HCT116 (cell line): ENCODE measurements around the gene RGS7. TPM values are rescaled to one million over a fixed set of nuclear protein-coding genes. Genes with fewer than 3 reads are reported as not detected.

Experiments
- ATAC-seq: fragments of 200-7000 bp; cut with Tn5 transposase; 2 replicates; pipeline ENCODE4 v1.9.1; 2020; ENCODE audit warnings: mild to moderate bottlenecking, moderate library complexity
- Bru-seq: library from RNA; stranded (reverse); fragments of 400-500 nt; gene quantifications from one replicate; lab custom pipeline; 2021; lab: Mats Ljungman, UMichigan
- BruChase-seq, 2 experiments: library from RNA; stranded (reverse); fragments of 400-500 nt; gene quantifications; one replicate each; lab custom pipeline; 2021; lab: Mats Ljungman, UMichigan
- BruUV-seq: library from RNA; stranded (reverse); fragments of 400-500 nt; replicated peaks from 2 replicates; lab custom pipeline; 2021; lab: Mats Ljungman, UMichigan
- CTCF ChIA-PET: fragments of 300-600 bp; sonication (Branson Sonifier 250); formaldehyde crosslinking; loops from one replicate; lab custom pipeline; 2021; ENCODE audit warnings: antibody characterized with exemption; lab: Charles Lee
- POLR2A ChIA-PET: fragments of 300-600, 350-600 bp; sonication (Branson Sonifier 250); formaldehyde crosslinking; loops from one replicate; lab custom pipeline; 2021; ENCODE audit warnings: antibody characterized with exemption; lab: Charles Lee
- RAD21 ChIA-PET, 2 experiments: fragments of 300-600 bp; sonication (Branson Sonifier 250); formaldehyde crosslinking; loops; one replicate each; lab custom pipeline; 2023; ENCODE audit warnings: low total read pairs in 2 of 2; ENCODE audit not compliant: uncharacterized antibody in 2 of 2, unreplicated experiment in 2 of 2, low non-redundant PET in 1 of 2; lab: Charles Lee
- DNase-seq: peaks from one replicate; pipeline ENCODE4 v3.0.0-alpha.2; 2010; ENCODE audit warnings: low read depth, low spot score
- H2AFZ ChIP-seq: fragments of 200-600 bp; shearing (Covaris generic), sonication (generic); 2 replicates; pipeline ENCODE4 v1.6.1; 2017; ENCODE audit warnings: low read depth, mixed run types, mixed read lengths, antibody characterized with exemption, low read length; ENCODE audit not compliant: poor library complexity, severe bottlenecking
- H3K27ac ChIP-seq: 2 replicates; pipeline ENCODE4 v1.5.1; 2012; ENCODE audit warnings: low read depth, low read length
- H3K27me3 ChIP-seq: fragments of 200-600 bp; sonication (generic); 2 replicates; pipeline ENCODE4 v1.6.1; 2016; ENCODE audit warnings: mixed run types, low read length, mixed read lengths; ENCODE audit not compliant: insufficient read depth
- H3K36me3 ChIP-seq, 2 experiments: fragments of 200-500 bp in 1 of 2; fragments of 200-600 bp in 1 of 2; sonication (Bioruptor generic) in 1 of 2; sonication (generic) in 1 of 2; 2 replicates each; pipeline versions ENCODE4 v1.5.1 to v1.6.1; 2014 to 2016; ENCODE audit warnings: low read length in 2 of 2, inconsistent platforms in 1 of 2, mixed read lengths in 1 of 2, mixed run types in 1 of 2; ENCODE audit not compliant: insufficient read depth in 2 of 2, control insufficient read depth in 1 of 2
- H3K4me1 ChIP-seq, 2 experiments: fragments of 200-600 bp in 1 of 2; sonication (generic) in 1 of 2; 2 replicates each; pipeline versions ENCODE4 v1.5.1 to v1.6.1; 2012 to 2017; ENCODE audit warnings: low read length in 2 of 2, inconsistent platforms in 1 of 2, mild to moderate bottlenecking in 1 of 2, mixed read lengths in 1 of 2, mixed run types in 1 of 2, moderate library complexity in 1 of 2; ENCODE audit not compliant: insufficient read depth in 2 of 2, control insufficient read depth in 1 of 2
- H3K4me2 ChIP-seq: fragments of 200-600 bp; sonication (generic); 2 replicates; pipeline ENCODE4 v1.6.1; 2017; ENCODE audit warnings: mixed run types, low read length, mixed read lengths
- H3K4me3 ChIP-seq, 2 experiments: fragments of 200-600 bp in 1 of 2; sonication (generic) in 1 of 2; replicated peaks in 1 of 2; 2 replicates each; pipeline ENCODE4 v1.5.1; 2011 to 2016; ENCODE audit warnings: low read length in 2 of 2, control low read depth in 1 of 2, low read depth in 1 of 2, mild to moderate bottlenecking in 1 of 2, mixed read lengths in 1 of 2, mixed run types in 1 of 2
- H3K79me2 ChIP-seq: fragments of 200-600 bp; sonication (generic); 2 replicates; pipeline ENCODE4 v1.6.1; 2017; ENCODE audit warnings: mild to moderate bottlenecking, mixed run types, low read length, moderate library complexity, mixed read lengths; ENCODE audit not compliant: insufficient read depth
- H3K9ac ChIP-seq: fragments of 200-600 bp; sonication (generic); 2 replicates; pipeline ENCODE4 v1.6.1; 2016; ENCODE audit warnings: low read length, mixed read lengths
- H3K9me2 ChIP-seq: fragments of 200-600 bp; sonication (generic), shearing (Covaris generic); 2 replicates; pipeline ENCODE4 v1.6.1; 2017; ENCODE audit warnings: mixed run types, mild to moderate bottlenecking, moderate library complexity; ENCODE audit not compliant: insufficient read depth
- H3K9me3 ChIP-seq, 2 experiments: fragments of 200-500 bp in 1 of 2; fragments of 200-600 bp in 1 of 2; sonication (Bioruptor generic) in 1 of 2; sonication (generic) in 1 of 2; 2 replicates each; pipeline ENCODE4 v1.6.1; 2014 to 2017; ENCODE audit warnings: low read length in 2 of 2, mixed read lengths in 2 of 2, inconsistent platforms in 1 of 2, low read depth in 1 of 2, mild to moderate bottlenecking in 1 of 2, mixed run types in 1 of 2, moderate library complexity in 1 of 2; ENCODE audit not compliant: control insufficient read depth in 1 of 2, insufficient read depth in 1 of 2
- H4K20me1 ChIP-seq: fragments of 200-600 bp; sonication (generic), shearing (Covaris generic); 2 replicates; pipeline ENCODE4 v1.6.1; 2017; ENCODE audit warnings: mixed run types, mild to moderate bottlenecking, moderate library complexity; ENCODE audit not compliant: insufficient read depth
- ATF3 ChIP-seq: IDR thresholded peaks from 2 replicates; pipeline ENCODE4 v1.6.1; 2012
- EZH2phosphoT487 ChIP-seq: fragments of 200-600 bp; IDR thresholded peaks from 2 replicates; pipeline ENCODE4 v1.6.1; 2018; ENCODE audit warnings: antibody characterized with exemption, borderline replicate concordance
- JUND ChIP-seq: IDR thresholded peaks from 2 replicates; pipeline ENCODE4 v1.6.1; 2012
- POLR2AphosphoS5 ChIP-seq: IDR thresholded peaks from 2 replicates; pipeline ENCODE4 v1.6.1; 2011; ENCODE audit warnings: mild to moderate bottlenecking, low read depth, low read length, moderate library complexity
- SP1 ChIP-seq: IDR thresholded peaks from 2 replicates; pipeline ENCODE4 v1.6.1; 2012; ENCODE audit warnings: low read depth
- ZBTB33 ChIP-seq: IDR thresholded peaks from 2 replicates; pipeline ENCODE4 v1.6.1; 2011; ENCODE audit warnings: mild to moderate bottlenecking, low read length, moderate library complexity; ENCODE audit not compliant: insufficient replicate concordance; ENCODE audit errors: extremely low read depth
- ZFX ChIP-seq: fragments of 450-650 bp; IDR thresholded peaks from 2 replicates; pipeline ENCODE4 v1.6.1; 2017
- intact Hi-C: fragments of 100-400 bp; cut with micrococcal nuclease; formaldehyde crosslinking; loops from 2 replicates; pipeline ENCODE4 v1.10.0; 2022
- long read RNA-seq: library from polyadenylated mRNA; unstranded; transcript quantifications from one replicate; pipeline ENCODE4 v2.0.0, GENCODE V29; 2021; ENCODE audit not compliant: unreplicated experiment
- polyA plus RNA-seq: library from polyadenylated mRNA; unstranded; fragments of >200 nt; gene quantifications from 2 replicates; pipeline ENCODE4 v1.2.1, GENCODE V29; 2012; ENCODE audit warnings: missing spikeins
- total RNA-seq: library from RNA; stranded (reverse); gene quantifications from one replicate; pipeline ENCODE4 v1.2.1, GENCODE V29; 2021; ENCODE audit not compliant: unreplicated experiment

The RGS7 gene
- total RNA-seq (not detected), Bru-seq, nascent RNA (percentile 1 among the genes with signal in this experiment), BruChase-seq, experiment 1, labeled RNA remaining after a 6-hour chase (percentile 1 among the genes with signal in this experiment), BruChase-seq, experiment 2, labeled RNA remaining after a 2-hour chase (percentile 1 among the genes with signal in this experiment)
- not detected in 2 replicates for polyA plus RNA-seq
- long read RNA-seq: 0 reads

GRCh38 chr1:241356519-241357365, at the start of gene RGS7:
RGS7 (minus strand) TSS chr1:241357205.
- RAD21 ChIA-PET: no interaction called here
- H3K9me3 ChIP-seq: no peaks in the 10 kb centered on the region
- ATAC-seq (no peak), DNase-seq (no peak)
- H3K27me3 ChIP-seq: peaks cover 8% of the 10 kb centered on the region; the same call in 1 of the 2 replicates
- no peaks in the 10 kb centered on the region; the same call in 1 of the 2 replicates for H4K20me1 ChIP-seq
- no TSS peak for BruUV-seq
- H2AFZ ChIP-seq: no peak within 1 kb of the TSS
- H3K4me3 ChIP-seq: no peak within 1 kb of the TSS
- TF ChIP-seq JUND (no peak), POLR2AphosphoS5 (no peak), ZBTB33 (no peak), SP1 (no peak), EZH2phosphoT487 (no peak), ZFX (no peak), ATF3 (no peak)
- CTCF ChIA-PET: no interaction called here
- H3K4me2 ChIP-seq: no peak within 1 kb of the TSS
- no peaks in the 10 kb centered on the region for H3K4me1 ChIP-seq
- H3K36me3 ChIP-seq: no peaks in the 10 kb centered on the region
- H3K27ac ChIP-seq: no peak within 1 kb of the TSS
- no peaks in the 10 kb centered on the region for H3K79me2 ChIP-seq
- no peaks in the 10 kb centered on the region for H3K9me2 ChIP-seq
- intact Hi-C loops: no loop called here
- POLR2A ChIA-PET: no interaction called here
- no peak within 1 kb of the TSS for H3K9ac ChIP-seq
